Endodermal cell (in vitro differentiated cells): ENCODE data around the gene ADIPOQ. TPM values are rescaled to one million over a fixed set of nuclear protein-coding genes. Genes with fewer than 3 reads are reported as not detected.
A peak's percentile ranks its signal among the peaks of the same experiment; 100 is the strongest.

Source experiments
- DNase-seq: peaks from one replicate; pipeline ENCODE4 v3.0.0-alpha.2; 2017
- H3K27ac ChIP-seq: 2 replicates; pipeline ENCODE4 v1.5.1; 2013; ENCODE audit warnings: mild to moderate bottlenecking, low read depth, low read length, moderate library complexity
- H3K27me3 ChIP-seq: 2 replicates; pipeline ENCODE4 v1.6.1; 2013; ENCODE audit warnings: mild to moderate bottlenecking, low read length, moderate library complexity; ENCODE audit not compliant: insufficient read depth, control insufficient read depth, poor library complexity, severe bottlenecking
- H3K36me3 ChIP-seq: 2 replicates; pipeline ENCODE4 v1.7.0; 2013; ENCODE audit warnings: mild to moderate bottlenecking, low read length, moderate library complexity; ENCODE audit not compliant: control insufficient read depth, insufficient read depth
- H3K4me1 ChIP-seq: one replicate; pipeline ENCODE4 v1.7.0; 2013; ENCODE audit warnings: low read length; ENCODE audit not compliant: control insufficient read depth, insufficient read depth
- H3K4me3 ChIP-seq: 2 replicates; pipeline ENCODE4 v1.5.1; 2013; ENCODE audit warnings: mild to moderate bottlenecking, low read length, moderate library complexity
- H3K9ac ChIP-seq: 2 replicates; pipeline ENCODE4 v1.6.1; 2013; ENCODE audit warnings: mild to moderate bottlenecking, low read length, moderate library complexity; ENCODE audit not compliant: poor library complexity, severe bottlenecking; ENCODE audit errors: extremely low read depth
- H3K9me3 ChIP-seq: 2 replicates; pipeline ENCODE4 v1.6.1; 2013; ENCODE audit warnings: mild to moderate bottlenecking, low read length, moderate library complexity; ENCODE audit not compliant: control insufficient read depth
- H3K27ac Mint-ChIP-seq: 2 replicates; pipeline ENCODE4 v1.8.0; 2020; ENCODE audit warnings: mixed read lengths
- H3K27me3 Mint-ChIP-seq: 2 replicates; pipeline ENCODE4 v1.8.0; 2021; ENCODE audit warnings: mild to moderate bottlenecking, mixed read lengths; ENCODE audit not compliant: insufficient read depth
- H3K36me3 Mint-ChIP-seq: 2 replicates; pipeline ENCODE4 v1.8.0; 2020; ENCODE audit warnings: low read depth, mixed read lengths
- H3K4me1 Mint-ChIP-seq: 2 replicates; pipeline ENCODE4 v1.8.0; 2020; ENCODE audit warnings: mixed read lengths
- H3K4me3 Mint-ChIP-seq: 2 replicates; pipeline ENCODE4 v1.8.0; 2020; ENCODE audit warnings: mild to moderate bottlenecking, moderate library complexity, mixed read lengths
- H3K9me3 Mint-ChIP-seq: 2 replicates; pipeline ENCODE4 v1.8.0; 2020; ENCODE audit warnings: mild to moderate bottlenecking, mixed read lengths
- CTCF ChIP-seq: fragments of 200-600 bp; sonication (generic); conservative IDR thresholded peaks from 2 replicates; pipeline ENCODE4 v1.5.0; 2021; ENCODE audit warnings: antibody characterized with exemption, mild to moderate bottlenecking
- WGBS, 2 experiments: methylation state at CpG; one replicate each; pipeline versions ENCODE4 v1.1.5 to v1.1.7; 2013; ENCODE audit warnings: missing lambda C conversion rate in 2 of 2, mixed read lengths in 1 of 2; ENCODE audit not compliant: insufficient coverage in 1 of 2, insufficient read length in 1 of 2; 5-methylcytosine and 5-hydroxymethylcytosine counted together
- total RNA-seq, 2 donors: library from RNA; stranded (reverse); fragmentation: NEBNext Ultra II Directional in 1 of 2; extraction: Animal tissue kit (Norgen Biotek cat#: 25700) in 1 of 2; gene quantifications; 2 replicates in 1 of 2; 3 replicates in 1 of 2; pipeline ENCODE4 v1.2.1, GENCODE V29; 2021

ADIPOQ gene
- total RNA-seq, 2 donors from 2014 or later, result not detected

GRCh38 chr3:186844908-186845307 lies 2.4 kb downstream of the ADIPOQ start:
- no peaks in the 10 kb centered on the region for H3K9me3 ChIP-seq
- H3K9me3 Mint-ChIP-seq, result no peaks in the 10 kb centered on the region
- WGBS, 2 experiments, result 89% methylated on average over 11 of the region's 11 CpGs; no CpG with 5 or more reads in 1 of the 2 experiments
- H3K9ac ChIP-seq, result no peak overlapping the region
- no peaks in the 10 kb centered on the region for H3K4me1 ChIP-seq
- no peak overlapping the region for H3K4me3 Mint-ChIP-seq
- H3K27me3 ChIP-seq, result no peaks in the 10 kb centered on the region
- peaks cover 5% of the 10 kb centered on the region for H3K27me3 Mint-ChIP-seq
- TF ChIP-seq CTCF, result no peak
- H3K4me1 Mint-ChIP-seq, result peaks cover 8% of the 10 kb centered on the region
- H3K36me3 Mint-ChIP-seq, result no peaks in the 10 kb centered on the region
- peak; percentile 19 for DNase-seq
- H3K27ac Mint-ChIP-seq, result no peak overlapping the region
- no peak overlapping the region for H3K27ac ChIP-seq
- H3K4me3 ChIP-seq, result no peak overlapping the region
- no peaks in the 10 kb centered on the region for H3K36me3 ChIP-seq

- no peak overlapping the region for H3K27ac Mint-ChIP-seq
Observed at GRCh38 chr3:186845756-186846155, 3.2 kb downstream of the ADIPOQ start.

GRCh38 chr3:186847437-186847836 lies 4.9 kb downstream of the ADIPOQ start:
- Histone ChIP-seq H3K4me3 (no peak overlapping the region), H3K36me3 (no peaks in the 10 kb centered on the region), H3K27ac (no peak overlapping the region), H3K4me1 (no peaks in the 10 kb centered on the region), H3K9ac (no peak overlapping the region), H3K27me3 (no peaks in the 10 kb centered on the region), H3K9me3 (no peaks in the 10 kb centered on the region)
- H3K27ac Mint-ChIP-seq, result no peak overlapping the region
- H3K27me3 Mint-ChIP-seq, result peaks cover 8% of the 10 kb centered on the region
- H3K4me3 Mint-ChIP-seq, result no peak overlapping the region
- H3K36me3 Mint-ChIP-seq, result no peaks in the 10 kb centered on the region
- H3K4me1 Mint-ChIP-seq, result peaks cover 10% of the 10 kb centered on the region
- TF ChIP-seq CTCF, result no peak
- DNase-seq, result peak; percentile 6
- no peaks in the 10 kb centered on the region for H3K9me3 Mint-ChIP-seq
- 91 to 100% methylated on average over 2 of the region's 2 CpGs for WGBS, 2 experiments

More at GRCh38 chr3:186845756-186846155, 3.2 kb downstream of the ADIPOQ start:
- no peaks in the 10 kb centered on the region for H3K9me3 Mint-ChIP-seq
- H3K4me1 ChIP-seq, result no peaks in the 10 kb centered on the region
- H3K4me3 Mint-ChIP-seq, result no peak overlapping the region
- no peak overlapping the region for H3K4me3 ChIP-seq
- H3K36me3 ChIP-seq, result no peaks in the 10 kb centered on the region
- TF ChIP-seq CTCF, result no peak
- DNase-seq, result peak; percentile 13
- H3K9me3 ChIP-seq, result no peaks in the 10 kb centered on the region
- no peaks in the 10 kb centered on the region for H3K36me3 Mint-ChIP-seq
- WGBS, 2 experiments, result 94 to 95% methylated on average over 9 to 10 of the region's 10 CpGs
- H3K27me3 Mint-ChIP-seq, result peaks cover 5% of the 10 kb centered on the region
- H3K27me3 ChIP-seq, result no peaks in the 10 kb centered on the region
- no peak overlapping the region for H3K27ac ChIP-seq
- H3K4me1 Mint-ChIP-seq, result peaks cover 8% of the 10 kb centered on the region
- no peak overlapping the region for H3K9ac ChIP-seq
